Tibial artery (tissue), 4 donors: ENCODE measurements around the gene TRABD2B.

Source experiments
- DNase-seq, 2 donors: peaks; one replicate each; pipeline ENCODE4 v3.0.0-alpha.2; 2019
- H3K27ac ChIP-seq, 2 donors: fragments of 200-600 bp; sonication (generic) in 1 of 2; 1 replicate in 1 of 2; 2 replicates in 1 of 2; pipeline ENCODE4 v1.5.1; 2018 to 2019; ENCODE audit warnings: mild to moderate bottlenecking in 1 of 2
- H3K27me3 ChIP-seq, 2 donors: fragments of 200-600 bp; sonication (generic) in 1 of 2; one replicate each; pipeline versions ENCODE4 v1.5.1 to v1.6.0; 2016 to 2019
- H3K36me3 ChIP-seq, 3 donors: fragments of 200-600 bp; sonication (generic) in 2 of 3; one replicate each; pipeline ENCODE4 v1.5.1; 2016 to 2019; ENCODE audit warnings: mild to moderate bottlenecking in 2 of 3
- H3K4me1 ChIP-seq, 4 donors: fragments of 200-600 bp; sonication (generic) in 2 of 4; 1 replicate in 3 of 4; 2 replicates in 1 of 4; pipeline ENCODE4 v1.5.1; 2016 to 2019
- H3K4me3 ChIP-seq, 2 donors: fragments of 200-600 bp; sonication (generic) in 1 of 2; 1 replicate in 1 of 2; 2 replicates in 1 of 2; pipeline ENCODE4 v1.5.1; 2018 to 2019; ENCODE audit warnings: mild to moderate bottlenecking in 2 of 2
- H3K9me3 ChIP-seq, 3 donors: fragments of 200-600 bp; sonication (generic) in 1 of 3; one replicate each; pipeline ENCODE4 v1.5.1; 2016 to 2019
- intact Hi-C: fragments of 100-400 bp; cut with DNase I; formaldehyde crosslinking; loops from one replicate; pipeline ENCODE4 v1.15.0; 2023; ENCODE audit warnings: low total_unique reads
- TF ChIP-seq, protein P1 (sequence below), 2 experiments: fragments of 200-600 bp in 1 of 2; fragments of 450-650 bp in 1 of 2; IDR thresholded peaks; one replicate each; pipeline ENCODE4 v1.5.1; 2017 to 2019; ENCODE audit warnings: antibody characterized with exemption in 2 of 2, mild to moderate bottlenecking in 1 of 2, moderate library complexity in 1 of 2

The TRABD2B gene

DNA sequence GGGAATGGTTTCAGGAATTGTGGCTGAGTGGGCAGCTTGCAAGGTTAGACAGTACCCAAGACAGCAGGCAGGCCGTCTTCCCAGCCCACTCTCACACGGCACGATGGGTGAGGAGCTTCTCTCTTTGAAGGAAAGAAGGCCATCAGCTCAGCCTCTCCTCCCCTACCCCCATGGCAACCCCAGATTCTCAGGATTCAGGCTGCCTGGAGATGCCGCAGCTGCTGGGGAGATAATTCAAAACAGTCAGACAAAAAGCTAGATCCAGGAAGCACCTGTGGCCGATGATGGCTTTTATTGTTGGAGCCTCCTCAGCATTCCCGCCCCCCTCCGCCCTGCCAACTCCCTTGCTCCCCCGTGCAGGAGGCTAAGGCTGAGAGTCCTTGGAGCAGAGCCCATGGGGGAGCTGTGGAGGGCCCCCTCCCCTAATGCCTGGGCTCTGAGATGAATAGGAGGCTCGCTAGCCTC is 220.5 kb downstream of the TRABD2B start:
- H3K27me3 ChIP-seq, result no peaks in the 10 kb centered on the region
- TF ChIP-seq, protein P1, sequence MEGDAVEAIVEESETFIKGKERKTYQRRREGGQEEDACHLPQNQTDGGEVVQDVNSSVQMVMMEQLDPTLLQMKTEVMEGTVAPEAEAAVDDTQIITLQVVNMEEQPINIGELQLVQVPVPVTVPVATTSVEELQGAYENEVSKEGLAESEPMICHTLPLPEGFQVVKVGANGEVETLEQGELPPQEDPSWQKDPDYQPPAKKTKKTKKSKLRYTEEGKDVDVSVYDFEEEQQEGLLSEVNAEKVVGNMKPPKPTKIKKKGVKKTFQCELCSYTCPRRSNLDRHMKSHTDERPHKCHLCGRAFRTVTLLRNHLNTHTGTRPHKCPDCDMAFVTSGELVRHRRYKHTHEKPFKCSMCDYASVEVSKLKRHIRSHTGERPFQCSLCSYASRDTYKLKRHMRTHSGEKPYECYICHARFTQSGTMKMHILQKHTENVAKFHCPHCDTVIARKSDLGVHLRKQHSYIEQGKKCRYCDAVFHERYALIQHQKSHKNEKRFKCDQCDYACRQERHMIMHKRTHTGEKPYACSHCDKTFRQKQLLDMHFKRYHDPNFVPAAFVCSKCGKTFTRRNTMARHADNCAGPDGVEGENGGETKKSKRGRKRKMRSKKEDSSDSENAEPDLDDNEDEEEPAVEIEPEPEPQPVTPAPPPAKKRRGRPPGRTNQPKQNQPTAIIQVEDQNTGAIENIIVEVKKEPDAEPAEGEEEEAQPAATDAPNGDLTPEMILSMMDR (IDR thresholded peaks at IDR 0.05), result no peak
- H3K4me3 ChIP-seq, result no peak overlapping the region
- DNase-seq, result no peak
- peaks cover 8 to 63% (median 34%) of the 10 kb centered on the region in 3 donors for H3K36me3 ChIP-seq
- intact Hi-C loops, result no loop called here
- H3K27ac ChIP-seq, result no peak overlapping the region
- no peaks in the 10 kb centered on the region for H3K9me3 ChIP-seq
- H3K4me1 ChIP-seq, result peaks cover 0 to 26% (median 17%) of the 10 kb centered on the region in 4 donors

DNA sequence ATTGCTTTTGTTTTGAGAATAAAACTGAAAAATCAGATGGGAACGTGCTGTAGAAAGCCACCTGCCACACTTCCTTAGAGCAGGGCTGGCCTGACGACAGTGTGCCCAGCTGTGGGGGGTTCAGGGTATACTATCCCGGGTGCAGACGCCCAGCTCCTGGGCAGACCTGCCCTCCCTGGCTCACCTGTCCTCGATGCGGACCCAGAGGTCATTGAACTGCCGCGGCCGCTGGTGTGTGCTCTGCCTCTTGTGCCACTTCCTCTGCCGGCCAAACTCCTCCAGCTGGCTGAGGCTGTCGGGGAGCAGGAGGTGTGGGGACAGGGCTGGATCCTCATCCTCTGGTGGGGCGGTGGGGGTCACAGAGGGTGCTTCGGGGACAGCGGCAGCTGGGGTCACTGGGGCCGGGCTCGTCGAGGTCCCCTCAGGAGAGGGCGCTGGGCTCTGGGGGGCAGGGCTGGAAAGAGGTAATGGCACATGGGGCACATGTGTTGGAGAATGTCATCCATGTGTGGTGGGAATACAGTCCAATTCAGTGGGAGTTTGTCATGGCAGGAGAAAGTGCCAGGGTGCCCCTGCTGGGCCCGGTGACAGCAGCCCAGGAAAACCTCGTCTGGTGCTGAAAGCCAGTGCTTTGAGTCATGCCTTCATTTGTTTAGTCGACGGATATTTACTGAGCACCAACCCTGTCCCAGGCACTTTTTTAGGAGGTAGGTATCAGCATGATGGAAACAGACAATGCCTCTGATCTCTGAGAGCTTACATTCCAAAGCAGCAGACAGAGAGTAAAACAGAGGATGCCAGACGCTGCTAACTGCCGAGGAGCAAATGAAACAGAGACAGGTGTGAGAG is 222.0 kb downstream of the TRABD2B start:
- H3K36me3 ChIP-seq, result peaks cover 8 to 63% (median 34%) of the 10 kb centered on the region in 3 donors
- H3K9me3 ChIP-seq, result no peaks in the 10 kb centered on the region
- no peaks in the 10 kb centered on the region for H3K27me3 ChIP-seq
- H3K4me1 ChIP-seq, result peaks cover 0 to 23% (median 13%) of the 10 kb centered on the region in 4 donors
- TF ChIP-seq, protein P1 (IDR thresholded peaks at IDR 0.05), result no peak
- intact Hi-C loops, result no loop called here
- no peak overlapping the region for H3K4me3 ChIP-seq
- H3K27ac ChIP-seq, result no peak overlapping the region
- no peak for DNase-seq

DNA sequence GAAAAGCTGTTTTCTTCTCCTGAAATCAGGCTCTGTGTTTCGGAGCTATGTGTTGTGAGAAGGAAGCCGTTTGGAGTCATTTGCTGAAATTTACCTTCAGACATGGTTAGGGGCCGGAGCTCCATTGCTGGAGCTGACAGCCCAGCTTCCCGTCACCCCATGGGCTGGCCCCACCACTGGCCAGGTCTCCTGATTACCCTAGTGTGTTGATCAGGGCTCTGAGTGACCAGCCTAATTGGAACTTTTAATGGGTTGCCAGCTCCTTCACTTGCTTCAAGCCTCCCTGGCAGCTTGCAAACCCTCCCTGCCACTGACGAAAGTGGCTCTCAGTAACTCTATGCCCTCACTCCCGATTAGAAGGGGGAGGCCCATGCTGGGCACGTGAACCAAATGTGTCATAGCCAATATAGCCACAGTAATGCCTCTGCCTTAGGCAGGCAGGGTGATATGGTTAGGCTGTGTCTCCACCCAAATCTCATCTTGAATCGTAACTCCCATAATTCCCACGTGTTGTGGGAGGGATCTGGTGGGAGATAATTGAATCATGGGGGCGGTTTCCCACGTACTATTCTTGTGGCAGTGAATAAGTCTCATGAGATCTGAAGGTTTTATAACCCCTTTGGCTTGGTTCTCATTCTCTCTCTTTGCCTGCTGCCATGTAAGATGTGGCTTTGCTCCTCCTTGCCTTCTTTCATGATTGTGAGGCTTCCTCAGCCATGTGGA is 224.1 kb downstream of the TRABD2B start:
- Histone ChIP-seq H3K4me1 (peaks cover 0 to 39% (median 31%) of the 10 kb centered on the region in 4 donors), H3K27ac (peak overlapping the region; percentile 72), H3K9me3 (no peaks in the 10 kb centered on the region), H3K36me3 (peaks cover 8 to 60% (median 34%) of the 10 kb centered on the region in 3 donors), H3K27me3 (no peaks in the 10 kb centered on the region), H3K4me3 (no peak overlapping the region)
- intact Hi-C loops, result no loop called here
- DNase-seq, result no peak
- TF ChIP-seq, protein P1 (IDR thresholded peaks at IDR 0.05), result no peak

DNA sequence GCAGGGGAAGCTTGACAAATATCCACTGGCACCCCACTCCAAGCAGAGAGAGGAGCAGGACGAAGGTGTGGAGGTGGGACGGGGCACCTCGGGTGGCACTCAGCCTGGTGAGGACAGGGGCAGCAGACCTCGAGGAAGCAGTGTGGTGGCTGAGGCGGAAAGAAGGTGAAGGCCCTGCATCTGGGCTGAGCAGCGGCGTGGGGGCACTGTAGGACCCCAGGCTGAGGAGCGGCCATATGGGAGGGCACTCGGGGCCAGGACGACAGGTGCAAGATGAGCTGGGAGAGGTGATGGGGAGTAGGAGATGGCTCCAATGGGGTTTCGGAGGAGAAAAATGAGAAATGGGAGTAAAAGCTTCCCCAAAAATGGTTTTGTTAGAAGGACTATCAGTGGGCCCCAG is 224.9 kb downstream of the TRABD2B start:
- DNase-seq, result no peak
- Histone ChIP-seq H3K9me3 (no peaks in the 10 kb centered on the region), H3K36me3 (peaks cover 8 to 52% (median 32%) of the 10 kb centered on the region in 3 donors), H3K27ac (peak overlapping the region; percentile 72), H3K27me3 (no peaks in the 10 kb centered on the region), H3K4me1 (peaks cover 0 to 48% (median 37%) of the 10 kb centered on the region in 4 donors), H3K4me3 (no peak overlapping the region)
- intact Hi-C loops, result no loop called here
- TF ChIP-seq, protein P1 (IDR thresholded peaks at IDR 0.05), result no peak

DNA sequence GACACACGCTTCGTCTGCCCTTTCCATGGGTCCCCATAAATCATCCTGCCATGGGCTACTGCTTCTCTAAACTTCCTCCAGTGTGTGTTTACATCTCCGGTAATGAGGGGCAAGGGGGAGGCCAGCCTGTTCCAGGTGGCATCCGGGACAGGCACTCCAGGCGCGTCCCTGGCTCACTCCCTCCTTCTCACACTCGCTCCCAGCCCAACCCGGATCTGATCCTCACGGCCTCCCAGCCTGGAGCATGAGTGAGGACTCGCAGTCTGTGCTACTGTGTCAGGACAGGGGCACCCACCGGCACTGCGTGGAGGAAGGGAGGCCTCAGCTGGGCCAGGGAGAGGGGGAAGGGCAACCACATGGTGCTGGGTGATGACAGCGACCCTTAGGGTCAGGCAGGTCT is 225.4 kb downstream of the TRABD2B start:
- H3K4me3 ChIP-seq, result no peak overlapping the region
- intact Hi-C loops, result no loop called here
- H3K9me3 ChIP-seq, result no peaks in the 10 kb centered on the region
- peak overlapping the region; percentile 72 for H3K27ac ChIP-seq
- TF ChIP-seq, protein P1 (IDR thresholded peaks at IDR 0.05), result no peak
- no peak for DNase-seq
- no peaks in the 10 kb centered on the region for H3K27me3 ChIP-seq
- peaks cover 0 to 49% (median 39%) of the 10 kb centered on the region in 4 donors for H3K4me1 ChIP-seq
- H3K36me3 ChIP-seq, result peaks cover 8 to 47% (median 27%) of the 10 kb centered on the region in 3 donors
